Stimulated activated naive B cell treated with anti-CD40 and anti-IgM and Interleukin-4, amounts not matched to agents 10 μg/mL and 1 μg/mL and 100 μg/mL, for 72 hours (primary cell): ENCODE measurements around the gene CLMP.
"Not testable (repeated sequence)": the region's sequence is repeated elsewhere in the genome, so short reads cannot be mapped to it uniquely, and the experiment has no call there.

Source experiments
- ATAC-seq, 2 donors: fragments of 150-1000 bp; cut with Tn5 transposase; replicated peaks; 2 replicates each; pipeline ENCODE4 v1.10.0; 2021; ENCODE audit warnings: moderate library complexity in 1 of 2
- DNase-seq: peaks from one replicate; pipeline ENCODE4 v3.0.0; 2021
- H3K27ac Mint-ChIP-seq: one replicate; pipeline ENCODE4 v1.8.0; 2022; ENCODE audit warnings: mild to moderate bottlenecking, mixed read lengths
- H3K27me3 Mint-ChIP-seq, 2 donors: one replicate each; pipeline ENCODE4 v1.8.0; 2022; ENCODE audit warnings: mixed read lengths in 2 of 2
- H3K36me3 Mint-ChIP-seq, 2 donors: one replicate each; pipeline ENCODE4 v1.8.0; 2022; ENCODE audit warnings: mixed read lengths in 2 of 2, mild to moderate bottlenecking in 1 of 2
- H3K4me1 Mint-ChIP-seq, 2 donors: one replicate each; pipeline ENCODE4 v1.8.0; 2022; ENCODE audit warnings: mixed read lengths in 2 of 2, mild to moderate bottlenecking in 1 of 2
- H3K4me3 Mint-ChIP-seq, 2 donors: one replicate each; pipeline ENCODE4 v1.8.0; 2022; ENCODE audit warnings: mild to moderate bottlenecking in 2 of 2, mixed read lengths in 2 of 2, moderate library complexity in 1 of 2
- H3K9me3 Mint-ChIP-seq, 2 donors: one replicate each; pipeline ENCODE4 v1.8.0; 2022; ENCODE audit warnings: mixed read lengths in 2 of 2, mild to moderate bottlenecking in 1 of 2

The CLMP gene

DNA sequence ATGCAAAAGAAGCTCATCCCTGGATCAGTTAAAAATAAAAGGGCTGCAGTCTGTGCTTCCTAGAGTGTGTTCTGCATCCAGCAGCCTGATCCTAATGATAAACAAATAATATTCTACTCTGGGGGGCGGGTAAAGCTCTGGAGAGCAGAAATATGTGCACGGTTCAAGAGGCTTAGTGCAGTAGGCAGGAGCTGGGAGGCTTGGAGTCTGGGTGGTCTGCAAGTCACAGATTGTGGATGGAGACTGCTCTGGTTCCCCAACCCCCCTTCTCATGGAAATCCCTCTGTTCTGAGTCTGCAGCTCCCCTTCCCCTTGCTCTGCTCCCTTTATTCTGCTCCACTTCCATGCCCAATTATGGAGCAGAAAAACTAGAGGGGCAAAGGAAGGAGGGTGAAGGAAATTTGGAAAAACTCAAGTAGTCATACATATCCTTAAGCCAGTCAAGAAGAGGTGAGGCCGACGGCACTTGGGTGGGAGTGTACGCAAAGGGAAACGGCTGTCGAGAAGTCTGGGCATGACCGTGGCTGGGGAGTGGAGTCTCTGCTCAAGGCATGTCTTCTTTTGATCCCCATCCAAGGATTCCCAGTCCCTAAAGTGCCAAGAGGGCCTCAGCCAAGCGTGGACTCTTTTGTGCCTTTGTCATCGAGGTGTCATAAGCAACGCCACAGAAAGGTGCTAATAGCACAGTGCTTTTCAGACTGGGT is 16.3 kb upstream of the CLMP start:
- no peak overlapping the region for H3K4me3 Mint-ChIP-seq
- no peaks in the 10 kb centered on the region for H3K36me3 Mint-ChIP-seq
- peaks cover 30 to 49% of the 10 kb centered on the region in 2 donors for H3K27me3 Mint-ChIP-seq
- H3K4me1 Mint-ChIP-seq, result no peaks in the 10 kb centered on the region
- H3K9me3 Mint-ChIP-seq, result no peaks in the 10 kb centered on the region
- no peak overlapping the region for H3K27ac Mint-ChIP-seq
- no peak for DNase-seq
- ATAC-seq, result no peak

DNA sequence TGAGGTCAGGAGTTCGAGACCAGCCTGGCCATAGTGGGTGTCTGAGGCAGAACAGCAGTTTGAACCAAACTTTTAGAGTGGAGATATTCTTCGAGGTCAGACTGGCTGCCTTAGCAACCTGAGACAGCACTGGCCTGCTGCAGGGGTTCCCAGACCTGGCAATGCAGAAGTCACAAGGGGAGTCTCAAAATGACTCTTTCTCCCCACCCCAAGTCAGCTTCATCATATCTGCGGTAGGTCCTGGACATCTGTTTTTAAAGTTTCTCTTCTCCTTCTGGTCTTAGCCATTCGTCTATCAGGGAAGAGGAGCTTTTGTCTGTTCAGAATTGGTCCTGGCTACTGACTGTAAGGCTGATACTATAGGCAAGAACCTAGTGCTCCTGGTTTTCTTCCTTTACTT is 14.5 kb upstream of the CLMP start:
- Mint-ChIP-seq H3K9me3 (no peaks in the 10 kb centered on the region), H3K4me1 (no peaks in the 10 kb centered on the region), H3K4me3 (no peak overlapping the region), H3K27ac (no peak overlapping the region), H3K27me3 (peaks cover 30 to 44% of the 10 kb centered on the region in 2 donors), H3K36me3 (no peaks in the 10 kb centered on the region)
- no peak for DNase-seq
- no peak for ATAC-seq

DNA sequence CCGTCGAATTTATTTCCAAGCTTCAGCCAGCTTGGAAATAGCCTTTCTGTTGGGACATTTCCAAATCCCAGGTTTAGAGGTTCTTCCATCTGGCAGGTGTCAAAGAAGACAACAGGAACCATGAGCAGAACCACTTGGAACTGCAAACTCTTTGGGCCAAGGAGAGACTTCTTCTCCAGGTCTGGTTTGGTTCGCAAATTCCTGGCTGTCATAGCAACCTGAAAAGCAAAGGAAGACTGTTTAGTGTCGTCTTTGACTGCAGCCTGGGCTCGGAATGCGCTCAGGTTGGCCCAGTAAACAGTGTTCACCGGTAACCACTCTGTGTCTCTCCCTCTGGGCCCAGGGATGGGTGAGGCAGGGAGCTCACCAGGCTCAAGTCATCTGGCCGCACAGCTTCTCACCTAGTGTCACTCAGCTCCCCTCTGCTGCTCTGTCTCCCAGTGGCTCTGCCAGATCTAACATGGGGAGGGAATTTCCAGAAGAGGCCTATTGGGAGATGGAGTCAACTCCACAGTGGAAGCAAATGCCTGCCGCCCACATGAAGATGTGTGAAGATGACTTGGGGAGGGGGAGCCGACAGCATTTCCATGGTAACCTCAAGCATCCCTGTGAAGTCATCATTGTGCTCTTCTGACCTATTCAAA is 11.9 kb upstream of the CLMP start:
- DNase-seq (no peak), ATAC-seq (no peak)
- Mint-ChIP-seq H3K27ac (no peak overlapping the region), H3K4me1 (no peaks in the 10 kb centered on the region), H3K27me3 (peaks cover 33 to 49% of the 10 kb centered on the region in 2 donors), H3K9me3 (no peaks in the 10 kb centered on the region), H3K36me3 (no peaks in the 10 kb centered on the region), H3K4me3 (no peak overlapping the region)

DNA sequence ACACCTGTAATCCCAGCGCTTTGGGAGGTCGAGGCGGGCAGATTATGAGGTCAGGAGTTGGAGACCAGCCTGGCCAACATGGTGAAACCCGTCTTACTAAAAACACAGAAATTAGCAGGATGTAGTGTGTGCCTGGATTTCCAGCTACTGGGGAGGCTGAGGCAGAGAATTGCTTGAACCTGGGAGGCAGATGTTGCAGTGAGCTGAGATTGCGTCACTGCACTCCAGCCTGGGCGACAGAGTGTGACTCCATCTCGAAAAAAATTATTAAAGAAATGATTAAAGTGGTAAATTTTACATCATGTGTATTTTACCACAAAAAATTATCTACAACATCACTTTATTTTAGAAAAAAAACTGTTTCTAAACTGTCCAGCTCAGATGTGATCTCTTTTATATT is 11.0 kb upstream of the CLMP start:
- H3K4me1 Mint-ChIP-seq, H3K36me3 Mint-ChIP-seq, DNase-seq, ATAC-seq, H3K9me3 Mint-ChIP-seq, H3K4me3 Mint-ChIP-seq, H3K27ac Mint-ChIP-seq: not testable (repeated sequence)
- peaks cover 31 to 45% of the 10 kb centered on the region in 2 donors for H3K27me3 Mint-ChIP-seq

DNA sequence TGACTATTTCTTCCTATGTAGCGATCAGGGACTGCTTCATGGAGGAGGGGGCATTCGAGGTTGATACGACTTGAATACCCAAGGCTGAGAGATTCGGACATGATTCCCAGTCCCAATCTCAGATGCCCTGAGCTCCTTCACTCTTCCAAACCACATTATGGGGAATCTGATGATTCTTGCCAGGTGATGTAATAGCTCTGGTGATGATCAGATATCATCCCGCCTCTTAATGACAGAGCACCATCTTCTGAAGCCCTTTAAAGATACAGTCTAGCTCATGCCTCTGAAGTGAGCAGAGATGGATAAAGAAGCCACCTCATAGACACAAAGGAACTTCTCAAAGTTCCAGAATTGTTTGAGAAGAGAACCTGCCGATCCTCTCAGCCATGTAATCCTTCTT is 8.9 kb upstream of the CLMP start:
- no peak overlapping the region for H3K27ac Mint-ChIP-seq
- H3K9me3 Mint-ChIP-seq, result no peaks in the 10 kb centered on the region
- DNase-seq (no peak), ATAC-seq (no peak)
- peaks cover 38 to 49% of the 10 kb centered on the region in 2 donors for H3K27me3 Mint-ChIP-seq
- no peaks in the 10 kb centered on the region for H3K36me3 Mint-ChIP-seq
- H3K4me1 Mint-ChIP-seq, result no peaks in the 10 kb centered on the region
- no peak overlapping the region for H3K4me3 Mint-ChIP-seq

DNA sequence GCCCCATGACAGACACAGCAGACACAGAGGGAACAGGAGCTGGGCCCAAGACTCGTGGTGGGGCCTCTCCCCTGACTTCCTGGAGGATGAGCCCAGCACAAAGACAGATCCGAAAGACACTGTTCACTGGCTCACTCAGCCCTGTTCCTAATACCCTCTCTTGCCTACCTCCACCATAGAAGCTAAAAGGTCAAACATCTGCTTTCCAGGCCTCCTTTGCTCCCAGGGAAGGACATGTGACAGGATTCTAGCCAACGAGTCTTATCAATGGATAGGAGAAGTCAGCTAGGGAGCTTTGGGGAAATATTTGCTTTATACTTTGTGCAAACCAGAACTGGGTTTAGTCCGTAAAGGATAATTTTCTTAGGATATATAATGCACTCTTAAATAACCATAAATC is 8.4 kb upstream of the CLMP start:
- ATAC-seq (no peak), DNase-seq (no peak)
- Mint-ChIP-seq H3K27ac (no peak overlapping the region), H3K9me3 (no peaks in the 10 kb centered on the region), H3K4me1 (no peaks in the 10 kb centered on the region), H3K27me3 (peaks cover 40 to 49% of the 10 kb centered on the region in 2 donors), H3K36me3 (no peaks in the 10 kb centered on the region), H3K4me3 (no peak overlapping the region)

DNA sequence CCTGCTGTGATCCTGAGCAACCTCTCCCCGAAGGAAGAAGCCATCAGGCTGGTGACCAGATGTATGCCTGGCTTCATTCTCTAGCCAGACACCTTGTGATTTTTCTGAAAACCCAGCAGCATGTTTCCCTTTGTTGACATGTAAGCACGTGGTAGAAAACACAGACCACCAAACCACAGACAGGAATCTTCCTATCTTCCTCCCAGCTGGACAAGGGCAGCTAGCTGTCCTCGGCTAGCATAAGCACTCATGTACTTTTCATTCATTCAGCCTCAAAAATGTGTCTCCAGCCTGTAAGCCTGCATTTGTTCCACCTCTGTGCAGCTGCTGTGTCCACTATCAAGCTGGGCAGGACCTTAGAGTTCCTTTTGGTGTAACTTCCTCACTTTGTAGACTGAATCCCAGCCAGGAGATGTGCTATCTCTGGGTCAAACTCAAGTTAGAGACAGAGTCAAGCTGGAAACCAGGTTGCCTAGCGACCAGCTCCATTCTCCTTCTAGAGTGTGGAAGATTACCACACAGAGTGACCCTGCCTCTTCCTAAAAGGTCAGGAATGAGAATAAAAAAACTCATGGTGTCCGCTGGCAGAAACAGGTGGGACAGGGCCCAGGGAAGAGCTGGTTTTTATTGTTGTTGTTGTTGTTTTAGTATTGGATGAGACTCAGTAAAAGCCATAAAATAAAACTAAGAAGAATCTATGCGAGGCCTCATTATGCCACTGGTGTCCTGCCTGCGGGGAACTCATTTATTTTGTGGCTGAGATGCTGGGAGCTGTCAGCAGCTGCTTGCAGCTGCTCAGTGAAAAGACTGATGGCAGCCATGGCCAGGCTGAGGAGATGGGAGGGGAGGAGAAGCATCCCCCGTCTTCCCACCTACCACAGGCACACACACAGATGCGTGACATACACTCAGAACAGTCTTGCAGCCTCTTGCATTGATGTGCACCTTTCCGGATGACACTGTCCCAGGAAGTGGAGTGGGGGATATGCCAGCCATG is 7.4 kb upstream of the CLMP start:
- Mint-ChIP-seq H3K36me3 (no peaks in the 10 kb centered on the region), H3K4me3 (no peak overlapping the region), H3K27me3 (peaks cover 43 to 49% of the 10 kb centered on the region in 2 donors), H3K4me1 (no peaks in the 10 kb centered on the region), H3K9me3 (no peaks in the 10 kb centered on the region), H3K27ac (no peak overlapping the region)
- no peak for ATAC-seq
- no peak for DNase-seq

DNA sequence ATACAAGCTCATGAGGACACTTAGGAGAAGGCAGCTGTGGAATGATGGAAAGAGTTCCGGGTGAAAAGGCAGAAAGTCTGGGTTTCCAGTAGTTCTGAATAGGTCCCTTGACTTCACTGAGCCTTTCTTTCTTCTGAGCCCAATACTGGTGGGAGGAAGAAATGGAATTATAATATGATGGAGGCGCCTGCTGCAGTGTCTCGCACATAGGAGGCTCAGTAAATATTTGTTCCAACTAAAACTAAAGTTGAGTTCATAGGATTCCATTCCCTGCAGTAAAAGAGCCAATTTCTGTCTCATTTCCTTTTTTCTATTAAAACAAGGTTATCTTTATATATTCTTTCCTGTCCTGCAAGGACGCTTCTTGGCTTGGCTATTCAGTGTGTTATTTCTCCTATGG is 5.2 kb upstream of the CLMP start:
- ATAC-seq (no peak), DNase-seq (no peak)
- H3K36me3 Mint-ChIP-seq, result no peaks in the 10 kb centered on the region
- H3K4me3 Mint-ChIP-seq, result no peak overlapping the region
- H3K4me1 Mint-ChIP-seq, result peaks cover 4 to 8% of the 10 kb centered on the region in 2 donors
- H3K27me3 Mint-ChIP-seq, result peaks cover 50 to 57% of the 10 kb centered on the region in 2 donors
- no peak overlapping the region for H3K27ac Mint-ChIP-seq
- H3K9me3 Mint-ChIP-seq, result no peaks in the 10 kb centered on the region

DNA sequence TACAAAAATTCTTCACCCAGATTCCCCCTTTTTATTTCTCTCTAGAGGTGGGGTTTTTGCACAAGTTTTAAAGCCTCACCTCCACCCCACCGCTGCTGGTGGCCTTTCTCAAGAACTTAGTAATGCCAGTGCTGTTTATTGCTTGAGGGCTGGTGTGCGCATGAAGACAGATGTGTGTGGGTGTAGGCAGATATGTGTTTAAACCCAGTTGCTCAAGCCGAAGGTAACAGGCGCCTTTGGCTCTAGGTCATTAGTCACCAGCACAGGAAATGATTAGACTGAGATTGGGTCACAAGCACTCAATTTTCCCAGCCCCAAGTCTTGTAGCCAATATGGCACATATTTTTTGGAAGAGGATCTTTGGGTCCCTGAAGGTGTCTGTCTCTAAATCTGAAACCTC is 2.7 kb upstream of the CLMP start:
- H3K27ac Mint-ChIP-seq, result no peak overlapping the region
- peaks cover 61 to 75% of the 10 kb centered on the region in 2 donors for H3K27me3 Mint-ChIP-seq
- DNase-seq, result no peak
- H3K9me3 Mint-ChIP-seq, result no peaks in the 10 kb centered on the region
- no peak for ATAC-seq
- H3K4me1 Mint-ChIP-seq, result peaks cover 4 to 10% of the 10 kb centered on the region in 2 donors
- H3K4me3 Mint-ChIP-seq, result no peak overlapping the region
- H3K36me3 Mint-ChIP-seq, result no peaks in the 10 kb centered on the region

DNA sequence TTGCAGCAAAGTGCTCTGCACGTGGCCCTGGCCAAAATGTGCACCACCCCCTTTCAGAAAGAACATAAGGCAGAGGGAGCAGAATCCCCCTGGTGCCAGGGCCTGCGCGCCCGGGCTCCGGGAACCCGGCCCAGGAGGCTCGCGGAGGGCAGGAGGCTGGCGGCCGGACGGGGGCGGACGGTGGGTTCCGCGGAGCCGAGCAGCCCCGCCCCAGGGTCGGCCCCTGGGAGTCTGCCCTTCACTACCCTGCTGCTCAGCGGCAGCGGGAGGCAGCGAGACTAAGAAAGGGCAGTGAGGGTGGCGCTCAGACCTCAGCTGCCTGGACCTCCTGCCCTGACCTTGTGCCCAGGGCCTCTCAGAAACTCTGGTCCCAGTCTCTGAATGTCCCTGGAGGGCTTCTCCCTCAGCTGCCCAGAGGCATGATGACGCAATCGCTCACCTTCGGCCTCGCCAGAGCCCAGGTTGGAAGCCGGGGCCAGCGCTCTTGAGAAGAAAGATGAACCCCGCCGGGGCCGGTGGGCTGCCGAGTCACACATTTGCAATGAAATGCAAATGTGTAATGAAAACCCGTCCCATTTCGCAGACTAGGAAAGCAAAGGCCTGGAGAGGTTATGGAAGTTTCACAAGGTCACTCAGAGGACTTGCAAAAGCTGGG is 1.1 kb upstream of the CLMP start:
- H3K27me3 Mint-ChIP-seq, result peaks cover 58 to 71% of the 10 kb centered on the region in 2 donors
- DNase-seq (no peak), ATAC-seq (peak; percentile 20 to 29)
- no peak overlapping the region for H3K27ac Mint-ChIP-seq
- no peaks in the 10 kb centered on the region for H3K9me3 Mint-ChIP-seq
- no peaks in the 10 kb centered on the region for H3K36me3 Mint-ChIP-seq
- peak overlapping the region; percentile 42 to 59 for H3K4me3 Mint-ChIP-seq
- peaks cover 4 to 10% of the 10 kb centered on the region in 2 donors for H3K4me1 Mint-ChIP-seq

DNA sequence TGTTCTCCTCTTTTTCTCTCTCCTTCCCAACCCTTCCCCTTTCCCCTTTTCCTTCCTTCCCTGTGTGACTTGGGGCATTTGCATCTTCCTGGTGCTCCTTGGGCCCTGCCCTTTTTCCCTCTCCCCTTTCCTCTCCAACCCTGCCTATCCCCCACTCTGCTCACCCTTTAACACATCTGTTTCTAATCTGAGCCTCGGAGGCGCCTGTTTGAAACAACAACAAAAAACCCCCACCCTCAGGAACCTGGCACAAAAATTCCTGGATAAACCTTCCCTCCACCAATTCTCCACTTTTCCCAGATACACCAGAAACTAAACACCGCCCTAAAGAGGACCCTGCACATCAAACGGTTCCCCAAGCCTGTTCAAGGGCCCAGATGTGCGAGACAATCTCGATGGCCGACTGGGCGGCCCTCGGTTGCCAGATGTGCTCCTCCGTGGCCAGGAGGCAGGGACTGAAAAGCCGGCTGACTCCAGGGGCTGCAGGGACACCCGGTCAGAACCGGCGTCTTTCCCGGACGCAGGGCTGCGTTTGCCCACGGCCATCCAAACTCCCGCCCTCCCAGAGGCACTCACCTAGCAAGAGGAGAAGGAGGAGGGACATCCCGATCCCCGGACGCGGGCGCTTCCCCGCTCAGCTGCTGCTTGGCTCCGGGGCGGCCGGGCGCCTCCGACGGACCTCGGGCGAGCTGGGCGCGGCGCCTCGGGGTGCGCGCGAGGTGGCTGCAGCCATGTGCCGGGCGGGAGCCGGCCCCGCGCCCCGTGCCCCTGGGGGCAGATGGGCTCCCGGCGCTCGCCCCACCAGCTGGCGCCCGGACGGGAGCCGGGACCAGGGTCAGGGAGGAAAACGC is 486 bp downstream of the CLMP start:
- peak overlapping the region in 1 of 2 donors; percentile 22 for H3K4me3 Mint-ChIP-seq
- H3K9me3 Mint-ChIP-seq, result no peaks in the 10 kb centered on the region
- no peaks in the 10 kb centered on the region for H3K36me3 Mint-ChIP-seq
- no peak for ATAC-seq
- H3K27me3 Mint-ChIP-seq, result peaks cover 57 to 65% of the 10 kb centered on the region in 2 donors
- no peak overlapping the region for H3K27ac Mint-ChIP-seq
- DNase-seq, result no peak
- H3K4me1 Mint-ChIP-seq, result peaks cover 4 to 10% of the 10 kb centered on the region in 2 donors

DNA sequence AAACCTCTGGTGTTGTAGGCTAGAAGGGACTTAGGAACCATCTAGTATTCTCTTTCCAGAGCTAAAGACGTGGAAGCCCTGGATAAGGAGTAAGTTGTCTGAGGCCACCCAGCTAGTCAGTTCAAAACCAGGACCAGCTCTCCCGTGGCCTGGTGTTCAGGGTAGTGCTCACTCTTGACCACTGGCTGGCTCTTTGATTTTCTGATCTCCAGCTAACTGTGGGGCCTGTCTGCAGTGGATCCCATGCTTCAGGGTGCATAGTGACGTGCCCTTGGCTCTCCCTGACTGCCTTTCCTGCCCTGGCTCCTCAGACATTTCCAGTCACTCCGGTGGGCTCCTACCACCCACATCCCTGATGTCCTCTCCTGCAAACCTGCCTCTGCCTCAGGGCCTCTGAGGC is 1.3 kb downstream of the CLMP start:
- Mint-ChIP-seq H3K27ac (no peak overlapping the region), H3K36me3 (no peaks in the 10 kb centered on the region), H3K27me3 (peaks cover 49 to 65% of the 10 kb centered on the region in 2 donors), H3K4me3 (no peak overlapping the region), H3K4me1 (peaks cover 4 to 10% of the 10 kb centered on the region in 2 donors), H3K9me3 (no peaks in the 10 kb centered on the region)
- DNase-seq, result no peak
- ATAC-seq, result no peak

DNA sequence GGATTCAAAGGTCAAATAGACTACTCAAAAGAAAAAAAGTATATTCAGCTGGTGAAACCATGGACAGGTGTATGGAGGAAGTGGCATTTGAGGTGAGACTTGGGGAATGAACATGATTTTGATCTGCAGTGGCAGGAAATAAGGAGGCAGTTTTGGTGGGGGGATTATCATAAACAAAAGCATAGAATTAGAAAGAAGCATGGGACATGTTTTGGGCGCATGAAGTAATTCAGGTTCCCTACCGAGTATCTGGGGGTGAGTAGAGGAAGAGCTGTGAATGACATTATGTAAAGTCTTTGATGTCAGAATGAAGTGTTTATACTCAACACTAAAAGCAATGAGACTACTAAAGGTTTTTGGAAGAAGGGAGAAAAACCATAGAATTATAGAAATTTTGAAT is 3.1 kb downstream of the CLMP start:
- Mint-ChIP-seq H3K4me3 (no peak overlapping the region), H3K36me3 (no peaks in the 10 kb centered on the region), H3K4me1 (peaks cover 4 to 10% of the 10 kb centered on the region in 2 donors), H3K27me3 (peaks cover 48 to 65% of the 10 kb centered on the region in 2 donors), H3K27ac (no peak overlapping the region), H3K9me3 (no peaks in the 10 kb centered on the region)
- no peak for DNase-seq
- no peak for ATAC-seq
